Neural progenitor cell (in vitro differentiated cells): ENCODE results near the gene PAXIP1.

ENCODE experiments used
- EZH2 ChIP-seq: fragments of 200-600 bp; sonication (generic); IDR thresholded peaks from 2 replicates; pipeline ENCODE4 v1.6.1; 2017; ENCODE audit warnings: antibody characterized with exemption, mild to moderate bottlenecking, moderate library complexity
- EZH2phosphoT487 ChIP-seq: fragments of 200-600 bp; sonication (generic); IDR thresholded peaks from 2 replicates; pipeline ENCODE4 v1.6.1; 2017; ENCODE audit warnings: antibody characterized with exemption
- TF ChIP-seq, protein P1 (sequence below): fragments of 200-600 bp; sonication (generic); IDR thresholded peaks from 2 replicates; pipeline ENCODE4 v1.5.1; 2017; ENCODE audit warnings: antibody characterized with exemption, mild to moderate bottlenecking

DNA sequence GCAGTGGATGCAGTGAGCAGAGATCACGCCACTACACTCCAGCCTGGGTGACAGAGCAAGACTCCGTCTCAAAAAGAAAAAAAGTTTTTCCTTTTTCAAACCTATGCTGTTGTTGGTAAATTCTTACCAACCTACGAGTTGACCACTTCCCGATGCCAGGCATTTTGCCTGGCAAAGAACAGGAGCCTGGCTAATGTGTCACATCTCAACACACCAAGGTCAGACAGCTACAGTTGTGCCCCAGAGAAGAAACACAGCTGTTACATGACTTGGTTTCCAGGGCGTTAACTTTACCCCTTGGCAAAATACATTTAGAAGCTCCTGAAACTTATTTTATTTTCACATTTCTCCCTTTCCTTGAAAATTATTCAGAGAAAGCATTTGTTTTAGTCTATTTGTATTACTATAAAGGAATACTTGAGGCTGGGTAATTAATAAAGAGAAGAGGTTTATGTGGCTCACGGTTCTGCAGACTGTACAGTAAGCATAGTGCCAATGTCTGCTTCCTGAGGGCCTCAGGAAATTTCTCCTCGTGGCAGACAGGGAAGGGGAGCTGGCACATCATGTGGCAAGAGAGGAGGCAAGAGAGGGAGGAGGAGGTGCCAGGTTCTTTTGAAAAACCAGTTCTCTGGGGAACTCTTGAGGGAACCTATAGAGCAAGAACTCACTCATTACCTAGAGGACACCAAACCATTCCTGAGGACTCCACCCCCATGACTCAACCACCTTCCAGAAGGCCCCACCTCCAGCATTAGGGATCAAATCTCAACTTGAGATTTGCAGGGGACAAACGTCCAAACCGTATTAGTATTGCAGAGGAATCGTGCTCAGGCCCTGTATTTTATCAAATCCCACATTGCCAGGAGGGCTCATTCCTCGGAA, 83.3 kb downstream of the PAXIP1 start:
- TF ChIP-seq, protein P1, sequence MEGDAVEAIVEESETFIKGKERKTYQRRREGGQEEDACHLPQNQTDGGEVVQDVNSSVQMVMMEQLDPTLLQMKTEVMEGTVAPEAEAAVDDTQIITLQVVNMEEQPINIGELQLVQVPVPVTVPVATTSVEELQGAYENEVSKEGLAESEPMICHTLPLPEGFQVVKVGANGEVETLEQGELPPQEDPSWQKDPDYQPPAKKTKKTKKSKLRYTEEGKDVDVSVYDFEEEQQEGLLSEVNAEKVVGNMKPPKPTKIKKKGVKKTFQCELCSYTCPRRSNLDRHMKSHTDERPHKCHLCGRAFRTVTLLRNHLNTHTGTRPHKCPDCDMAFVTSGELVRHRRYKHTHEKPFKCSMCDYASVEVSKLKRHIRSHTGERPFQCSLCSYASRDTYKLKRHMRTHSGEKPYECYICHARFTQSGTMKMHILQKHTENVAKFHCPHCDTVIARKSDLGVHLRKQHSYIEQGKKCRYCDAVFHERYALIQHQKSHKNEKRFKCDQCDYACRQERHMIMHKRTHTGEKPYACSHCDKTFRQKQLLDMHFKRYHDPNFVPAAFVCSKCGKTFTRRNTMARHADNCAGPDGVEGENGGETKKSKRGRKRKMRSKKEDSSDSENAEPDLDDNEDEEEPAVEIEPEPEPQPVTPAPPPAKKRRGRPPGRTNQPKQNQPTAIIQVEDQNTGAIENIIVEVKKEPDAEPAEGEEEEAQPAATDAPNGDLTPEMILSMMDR, result no peak
- TF ChIP-seq EZH2 (no peak), EZH2phosphoT487 (no peak)
